Stomach (tissue), 9 donors: ENCODE data around the gene PRTN3. TPM values are rescaled to one million over a fixed set of nuclear protein-coding genes. Genes with fewer than 3 reads are reported as not detected.

Experiments used
- DNase-seq, 2 donors: peaks; one replicate each; pipeline versions ENCODE4 v3.0.0 to v3.0.0-alpha.2; 2013 to 2019
- H3K27ac ChIP-seq, 5 donors: fragments of 200-600 bp in 4 of 5; sonication (generic) in 4 of 5; one replicate each; pipeline ENCODE4 v1.5.1; 2013 to 2019; ENCODE audit warnings: mild to moderate bottlenecking in 1 of 5, moderate library complexity in 1 of 5
- H3K27me3 ChIP-seq, 3 donors: fragments of 200-600 bp; sonication (generic); one replicate each; pipeline ENCODE4 v1.5.1; 2017 to 2019; ENCODE audit warnings: mixed run types in 1 of 3
- H3K36me3 ChIP-seq, 4 donors: fragments of 200-600 bp; sonication (generic); 1 replicate in 3 of 4; 2 replicates in 1 of 4; pipeline ENCODE4 v1.5.1; 2016 to 2019
- H3K4me1 ChIP-seq, 4 donors: fragments of 200-600 bp; sonication (generic); one replicate each; pipeline ENCODE4 v1.5.1; 2016 to 2019
- H3K4me3 ChIP-seq, 4 donors: fragments of 200-600 bp; sonication (generic) in 3 of 4; one replicate each; pipeline ENCODE4 v1.5.1; 2016 to 2019; ENCODE audit warnings: mild to moderate bottlenecking in 1 of 4
- H3K9me3 ChIP-seq, 4 donors: fragments of 200-600 bp; sonication (generic); one replicate each; pipeline ENCODE4 v1.5.1; 2016 to 2019
- EP300 ChIP-seq: sonication (generic); formaldehyde crosslinking; IDR thresholded peaks from one replicate; pipeline ENCODE4 v1.6.1; 2017; ENCODE audit warnings: antibody characterized with exemption
- POLR2A ChIP-seq, 4 donors: fragments of 450-650 bp; IDR thresholded peaks; one replicate each; pipeline ENCODE4 v1.6.1; 2016; ENCODE audit warnings: antibody characterized with exemption in 4 of 4, control low read depth in 2 of 4, mild to moderate bottlenecking in 1 of 4, moderate library complexity in 1 of 4
- POLR2AphosphoS5 ChIP-seq, 3 donors: sonication (generic); formaldehyde crosslinking; IDR thresholded peaks; one replicate each; pipeline ENCODE4 v1.6.1; 2016; ENCODE audit warnings: antibody characterized with exemption in 3 of 3
- WGBS, 5 donors: extraction: QIAGEN DNeasy Blood & Tissue Kit in 3 of 5; methylation state at CpG; one replicate each; pipeline versions ENCODE4 v1.1.5 to v1.1.7; 2013 to 2018; 5-methylcytosine and 5-hydroxymethylcytosine counted together
- intact Hi-C: fragments of 100-400 bp; cut with DNase I; formaldehyde crosslinking; loops from one replicate; pipeline ENCODE4 v1.15.1; 2023; ENCODE audit warnings: low total_unique reads
- polyA plus RNA-seq, 3 donors: library from polyadenylated mRNA; stranded (reverse); fragments of 200-250 nt; gene quantifications; one replicate each; pipeline ENCODE4 v1.2.3, GENCODE V29; 2013
- total RNA-seq, 5 donors: library from RNA; depleted of rRNA; stranded (reverse); fragments of >200 nt; gene quantifications; one replicate each; pipeline versions ENCODE4 v1.1.0 to v1.2.3, GENCODE V29; 2014 to 2016
- TF ChIP-seq, protein P1 (sequence below), 7 experiments: fragments of 450-650 bp in 4 of 7; fragments of 200-600 bp in 3 of 7; sonication (generic) in 3 of 7; IDR thresholded peaks; one replicate each; pipeline ENCODE4 v1.5.1; 2016 to 2019; ENCODE audit warnings: antibody characterized with exemption in 7 of 7, control low read depth in 2 of 7, mild to moderate bottlenecking in 1 of 7
- donor health status: healthy with polysubstance abuse.
- donor health status: Bipolar disorder and iron deficiency.
- donor health status: healthy.

PRTN3 gene
- total and polyA plus RNA-seq, 8 donors, result 0.15 to 2.6 TPM; not detected in 6

DNA sequence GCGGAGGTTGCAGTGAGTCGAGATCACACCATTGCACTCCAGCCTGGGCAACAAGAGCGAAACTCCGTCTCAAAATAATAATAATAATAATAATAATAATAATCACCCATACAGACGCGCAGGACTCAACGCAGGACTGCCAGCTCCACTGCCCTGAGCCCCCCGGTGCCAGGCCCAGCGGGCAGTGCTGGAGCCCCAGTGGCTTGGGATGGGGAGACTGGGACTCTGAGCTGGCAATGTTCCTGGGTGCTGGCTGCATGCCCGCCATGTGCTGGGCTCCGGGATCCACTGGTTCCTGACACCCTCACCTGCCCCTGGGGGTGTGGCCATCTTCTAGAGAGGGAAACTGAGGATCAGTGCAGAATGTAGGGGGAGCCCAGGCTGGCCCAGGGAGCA, 13.5 kb upstream of the PRTN3 start:
- H3K27me3 ChIP-seq, result peaks cover 5 to 91% (median 53%) of the 10 kb centered on the region in 3 donors
- no peak for DNase-seq
- no peaks in the 10 kb centered on the region for H3K36me3 ChIP-seq
- H3K9me3 ChIP-seq, result no peaks in the 10 kb centered on the region
- intact Hi-C loops, result no loop called here
- WGBS, 5 donors, result 74 to 91% (median 81%) methylated on average over 9 to 11 of the region's 11 CpGs
- H3K4me1 ChIP-seq, result peaks cover 2 to 25% (median 9%) of the 10 kb centered on the region in 4 donors
- H3K4me3 ChIP-seq, result no peak overlapping the region
- H3K27ac ChIP-seq, result no peak overlapping the region
- TF ChIP-seq, protein P1, sequence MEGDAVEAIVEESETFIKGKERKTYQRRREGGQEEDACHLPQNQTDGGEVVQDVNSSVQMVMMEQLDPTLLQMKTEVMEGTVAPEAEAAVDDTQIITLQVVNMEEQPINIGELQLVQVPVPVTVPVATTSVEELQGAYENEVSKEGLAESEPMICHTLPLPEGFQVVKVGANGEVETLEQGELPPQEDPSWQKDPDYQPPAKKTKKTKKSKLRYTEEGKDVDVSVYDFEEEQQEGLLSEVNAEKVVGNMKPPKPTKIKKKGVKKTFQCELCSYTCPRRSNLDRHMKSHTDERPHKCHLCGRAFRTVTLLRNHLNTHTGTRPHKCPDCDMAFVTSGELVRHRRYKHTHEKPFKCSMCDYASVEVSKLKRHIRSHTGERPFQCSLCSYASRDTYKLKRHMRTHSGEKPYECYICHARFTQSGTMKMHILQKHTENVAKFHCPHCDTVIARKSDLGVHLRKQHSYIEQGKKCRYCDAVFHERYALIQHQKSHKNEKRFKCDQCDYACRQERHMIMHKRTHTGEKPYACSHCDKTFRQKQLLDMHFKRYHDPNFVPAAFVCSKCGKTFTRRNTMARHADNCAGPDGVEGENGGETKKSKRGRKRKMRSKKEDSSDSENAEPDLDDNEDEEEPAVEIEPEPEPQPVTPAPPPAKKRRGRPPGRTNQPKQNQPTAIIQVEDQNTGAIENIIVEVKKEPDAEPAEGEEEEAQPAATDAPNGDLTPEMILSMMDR (IDR thresholded peaks at IDR 0.05), result no peak
- TF ChIP-seq POLR2A (IDR thresholded peaks at IDR 0.05), result no peak
- TF ChIP-seq POLR2AphosphoS5 (IDR thresholded peaks at IDR 0.05), result no peak
- no peak for TF ChIP-seq EP300

DNA sequence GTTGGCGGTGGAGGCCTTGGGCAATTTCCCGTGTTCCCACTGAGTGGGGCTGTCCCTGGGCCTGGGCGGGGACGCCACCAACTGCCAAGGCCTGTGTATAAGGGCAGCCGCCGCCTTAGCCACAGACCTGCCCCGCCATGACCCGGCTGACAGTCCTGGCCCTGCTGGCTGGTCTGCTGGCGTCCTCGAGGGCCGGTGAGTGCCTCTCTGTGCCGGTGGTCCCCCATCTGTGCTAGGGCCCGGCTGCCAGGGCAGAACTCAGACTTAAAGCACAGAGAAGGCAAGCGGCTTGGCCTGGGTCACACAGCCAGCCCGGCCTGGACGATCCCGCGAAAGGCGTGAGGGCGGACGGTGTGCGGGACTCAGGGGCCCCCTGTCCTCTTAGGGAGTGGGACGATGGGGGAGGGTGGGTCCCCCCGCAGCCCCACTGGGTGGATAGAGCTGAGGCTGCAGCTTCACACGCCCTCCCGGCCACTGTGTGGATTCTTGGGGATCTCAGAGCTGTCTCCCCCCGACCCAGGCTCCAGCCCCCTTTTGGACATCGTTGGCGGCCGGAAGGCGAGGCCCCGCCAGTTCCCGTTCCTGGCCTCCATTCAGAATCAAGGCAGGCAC, 13.0 kb upstream of the PRTN3 start, which contains the start of gene AZU1:
Gene AZU1, plus strand, starts transcription at position 128 of the 612 bp plus-strand sequence. Its CDS starts 10 bp downstream, at position 138.
- TF ChIP-seq EP300, result no peak
- TF ChIP-seq POLR2A (IDR thresholded peaks at IDR 0.05), result no peak
- TF ChIP-seq, protein P1 (IDR thresholded peaks at IDR 0.05), result no peak
- TF ChIP-seq POLR2AphosphoS5 (IDR thresholded peaks at IDR 0.05), result no peak
- H3K27me3 ChIP-seq, result peaks cover under 1 to 91% (median 48%) of the 10 kb centered on the region in 3 donors
- WGBS, 5 donors, result 50 to 79% (median 53%) methylated on average over 17 to 33 of the region's 33 CpGs

DNA sequence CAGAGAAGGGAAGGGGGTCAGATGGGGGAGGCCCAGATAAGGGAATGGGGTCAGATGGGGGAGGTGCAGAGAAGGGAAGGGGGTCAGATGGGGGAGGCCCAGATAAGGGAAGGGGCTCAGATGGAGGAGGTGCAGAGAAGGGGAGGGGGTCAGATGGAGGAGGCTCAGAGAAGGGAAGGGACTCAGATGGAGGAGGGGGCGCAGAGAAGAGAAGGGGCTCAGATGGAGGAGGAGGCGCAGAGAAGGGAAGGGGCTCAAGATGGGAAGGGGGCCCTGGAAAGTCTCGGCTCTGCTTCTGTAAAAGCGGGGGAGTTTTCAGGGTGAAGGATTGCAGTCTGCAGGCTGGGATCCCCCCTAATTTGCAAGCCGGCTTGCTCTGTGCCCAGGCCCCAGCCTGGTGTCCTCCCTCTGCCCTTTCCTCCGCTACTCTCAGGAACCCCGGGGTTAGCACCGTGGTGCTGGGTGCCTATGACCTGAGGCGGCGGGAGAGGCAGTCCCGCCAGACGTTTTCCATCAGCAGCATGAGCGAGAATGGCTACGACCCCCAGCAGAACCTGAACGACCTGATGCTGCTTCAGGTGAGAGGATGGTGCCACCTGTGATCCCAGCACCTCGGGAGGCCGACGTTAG, 11.6 kb upstream of the PRTN3 start:
- Histone ChIP-seq H3K4me1 (peaks cover 0 to 12% (median 0%) of the 10 kb centered on the region in 4 donors), H3K27ac (no peak overlapping the region), H3K4me3 (no peak overlapping the region), H3K36me3 (no peaks in the 10 kb centered on the region), H3K9me3 (no peaks in the 10 kb centered on the region), H3K27me3 (peaks cover 0 to 88% (median 36%) of the 10 kb centered on the region in 3 donors)
- TF ChIP-seq, protein P1 (IDR thresholded peaks at IDR 0.05), result no peak
- TF ChIP-seq EP300 (no peak), POLR2AphosphoS5 (IDR thresholded peaks at IDR 0.05) (no peak), POLR2A (IDR thresholded peaks at IDR 0.05) (no peak)
- DNase-seq, result no peak
- intact Hi-C loops, result no loop called here
- 68 to 81% (median 72%) methylated on average over 17 to 18 of the region's 18 CpGs for WGBS, 5 donors

More for the DNA sequence above, 13.0 kb upstream of the PRTN3 start, which contains the start of gene AZU1:
- intact Hi-C loops, result no loop called here
- no peak within 1 kb of the TSS for H3K4me3 ChIP-seq
- no peak within 1 kb of the TSS for H3K27ac ChIP-seq
- DNase-seq, result peak in 1 of 2 donors; percentile 62
- H3K9me3 ChIP-seq, result no peaks in the 10 kb centered on the region
- H3K36me3 ChIP-seq, result no peaks in the 10 kb centered on the region
- peaks cover 0 to 21% (median 4%) of the 10 kb centered on the region in 4 donors for H3K4me1 ChIP-seq

DNA sequence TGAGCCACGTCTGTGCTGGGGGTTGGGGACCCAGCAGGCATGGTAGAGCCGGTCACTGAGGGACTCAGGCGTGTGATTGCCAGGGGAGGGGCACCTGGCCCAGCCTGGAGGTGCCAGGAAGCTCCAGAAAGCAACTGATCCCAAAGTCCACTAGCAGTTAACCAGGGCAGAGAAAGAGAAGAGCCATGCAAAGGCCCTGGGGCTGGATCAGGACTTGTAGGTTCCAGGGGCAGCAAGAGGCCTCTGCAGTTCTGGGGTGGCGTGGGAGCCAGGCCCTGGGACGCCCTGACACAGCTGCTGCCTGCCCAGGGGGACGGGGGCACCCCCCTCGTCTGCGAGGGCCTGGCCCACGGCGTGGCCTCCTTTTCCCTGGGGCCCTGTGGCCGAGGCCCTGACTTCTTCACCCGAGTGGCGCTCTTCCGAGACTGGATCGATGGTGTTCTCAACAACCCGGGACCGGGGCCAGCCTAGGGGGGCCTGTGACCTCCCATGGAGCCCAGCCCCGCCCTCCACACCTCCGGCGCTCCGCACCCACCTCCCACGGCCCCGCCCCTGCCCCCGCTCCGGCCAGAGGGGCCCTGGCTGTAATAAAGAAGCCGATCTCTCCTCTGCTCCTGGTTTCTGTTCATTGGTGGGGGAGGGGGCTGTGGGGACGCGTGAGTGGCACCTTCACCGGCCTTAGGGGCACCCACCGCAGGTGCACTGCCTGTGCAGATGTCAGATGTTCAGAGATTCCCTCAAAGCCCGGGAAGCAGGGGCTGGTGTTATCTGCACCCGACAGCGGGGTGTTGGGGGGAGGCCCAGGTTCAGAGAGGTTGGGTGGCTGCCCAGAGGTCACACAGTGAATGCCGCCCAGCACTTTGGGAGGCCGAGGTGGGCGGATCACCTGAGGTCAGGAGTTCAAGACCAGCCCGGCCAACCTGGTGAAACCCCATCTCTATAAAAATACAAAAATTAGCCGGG, 9.1 kb upstream of the PRTN3 start:
- intact Hi-C loops, result no loop called here
- DNase-seq, result no peak
- WGBS, 5 donors, result 36 to 47% (median 42%) methylated on average over 20 to 38 of the region's 38 CpGs
- Histone ChIP-seq H3K27me3 (peaks cover 0 to 88% (median 53%) of the 10 kb centered on the region in 3 donors), H3K4me3 (no peak overlapping the region), H3K27ac (no peak overlapping the region), H3K9me3 (no peaks in the 10 kb centered on the region), H3K36me3 (no peaks in the 10 kb centered on the region), H3K4me1 (peaks cover 0 to 12% (median 0%) of the 10 kb centered on the region in 4 donors)
- TF ChIP-seq POLR2A (IDR thresholded peaks at IDR 0.05) (no peak), POLR2AphosphoS5 (IDR thresholded peaks at IDR 0.05) (no peak), EP300 (no peak)
- TF ChIP-seq, protein P1 (IDR thresholded peaks at IDR 0.05), result no peak
